Tibial nerve (tissue), 4 donors: ENCODE data around the gene ACTN1. TPM values are rescaled to one million over a fixed set of nuclear protein-coding genes. Genes with fewer than 3 reads are reported as not detected.
A peak's percentile ranks its signal among the peaks of the same experiment; 100 is the strongest.

ENCODE experiments used
- DNase-seq, 2 donors: peaks; one replicate each; pipeline ENCODE4 v3.0.0-alpha.2; 2019; ENCODE audit warnings: low spot score in 2 of 2
- H3K27ac ChIP-seq, 4 donors: fragments of 200-600 bp; sonication (generic) in 3 of 4; one replicate each; pipeline ENCODE4 v1.5.1; 2017 to 2019; ENCODE audit warnings: mild to moderate bottlenecking in 1 of 4
- H3K27me3 ChIP-seq, 2 donors: fragments of 200-600 bp; sonication (generic) in 1 of 2; one replicate each; pipeline versions ENCODE4 v1.5.1 to v1.6.0; 2017 to 2019
- H3K36me3 ChIP-seq, 3 donors: fragments of 200-600 bp; sonication (generic); one replicate each; pipeline ENCODE4 v1.5.1; 2018 to 2019
- H3K4me1 ChIP-seq, 4 donors: fragments of 200-600 bp; sonication (generic) in 3 of 4; one replicate each; pipeline ENCODE4 v1.5.1; 2017 to 2019
- H3K4me3 ChIP-seq, 4 donors: fragments of 200-600 bp; sonication (generic) in 3 of 4; one replicate each; pipeline ENCODE4 v1.5.1; 2017 to 2019; ENCODE audit warnings: mild to moderate bottlenecking in 1 of 4, moderate library complexity in 1 of 4
- H3K9me3 ChIP-seq, 4 donors: fragments of 200-600 bp; sonication (generic) in 3 of 4; one replicate each; pipeline ENCODE4 v1.5.1; 2017 to 2019
- CTCF ChIP-seq, 5 experiments: fragments of 200-600 bp in 3 of 5; fragments of 450-650 bp in 2 of 5; sonication (generic) in 3 of 5; IDR thresholded peaks; one replicate each; pipeline ENCODE4 v1.5.1; 2016 to 2019; ENCODE audit warnings: antibody characterized with exemption in 5 of 5, mild to moderate bottlenecking in 3 of 5, moderate library complexity in 2 of 5
- EP300 ChIP-seq, 2 donors: sonication (generic); formaldehyde crosslinking; IDR thresholded peaks; one replicate each; pipeline ENCODE4 v1.6.1; 2017; ENCODE audit warnings: antibody characterized with exemption in 2 of 2, mild to moderate bottlenecking in 1 of 2
- POLR2A ChIP-seq, 2 donors: fragments of 450-650 bp; IDR thresholded peaks; one replicate each; pipeline ENCODE4 v1.6.1; 2017; ENCODE audit warnings: antibody characterized with exemption in 2 of 2, mild to moderate bottlenecking in 2 of 2, moderate library complexity in 2 of 2
- WGBS, 2 donors: methylation state at CpG; one replicate each; pipeline ENCODE4 v1.1.5; 2018; 5-methylcytosine and 5-hydroxymethylcytosine counted together
- total RNA-seq, 4 donors: library from RNA; depleted of rRNA; stranded (reverse); fragments of >200 nt; gene quantifications; one replicate each; pipeline ENCODE4 v1.1.0, GENCODE V29; 2016

ACTN1 gene
- total RNA-seq, 4 donors from 2014 or later = 130 to 273 (median 152) TPM

- DNase-seq = no peak
- H3K36me3 ChIP-seq = no peaks in the 10 kb centered on the region
- 61 to 82% methylated on average over 12 to 13 of the region's 14 CpGs for WGBS, 2 donors
- H3K27me3 ChIP-seq = no peaks in the 10 kb centered on the region
- peaks cover 0 to 95% (median 67%) of the 10 kb centered on the region in 4 donors for H3K4me1 ChIP-seq
- no peaks in the 10 kb centered on the region for H3K9me3 ChIP-seq
- no peak overlapping the region for H3K4me3 ChIP-seq
- H3K27ac ChIP-seq = peak overlapping the region in 3 of 4 donors; percentile 21 to 89 (median 85)
- TF ChIP-seq EP300 (IDR thresholded peaks at IDR 0.05) (no peak), CTCF (IDR thresholded peaks at IDR 0.05) (no peak), POLR2A (IDR thresholded peaks at IDR 0.05) (no peak)
Observed at GRCh38 chr14:68951800-68952530, 27.1 kb downstream of the ACTN1 start.

DNA sequence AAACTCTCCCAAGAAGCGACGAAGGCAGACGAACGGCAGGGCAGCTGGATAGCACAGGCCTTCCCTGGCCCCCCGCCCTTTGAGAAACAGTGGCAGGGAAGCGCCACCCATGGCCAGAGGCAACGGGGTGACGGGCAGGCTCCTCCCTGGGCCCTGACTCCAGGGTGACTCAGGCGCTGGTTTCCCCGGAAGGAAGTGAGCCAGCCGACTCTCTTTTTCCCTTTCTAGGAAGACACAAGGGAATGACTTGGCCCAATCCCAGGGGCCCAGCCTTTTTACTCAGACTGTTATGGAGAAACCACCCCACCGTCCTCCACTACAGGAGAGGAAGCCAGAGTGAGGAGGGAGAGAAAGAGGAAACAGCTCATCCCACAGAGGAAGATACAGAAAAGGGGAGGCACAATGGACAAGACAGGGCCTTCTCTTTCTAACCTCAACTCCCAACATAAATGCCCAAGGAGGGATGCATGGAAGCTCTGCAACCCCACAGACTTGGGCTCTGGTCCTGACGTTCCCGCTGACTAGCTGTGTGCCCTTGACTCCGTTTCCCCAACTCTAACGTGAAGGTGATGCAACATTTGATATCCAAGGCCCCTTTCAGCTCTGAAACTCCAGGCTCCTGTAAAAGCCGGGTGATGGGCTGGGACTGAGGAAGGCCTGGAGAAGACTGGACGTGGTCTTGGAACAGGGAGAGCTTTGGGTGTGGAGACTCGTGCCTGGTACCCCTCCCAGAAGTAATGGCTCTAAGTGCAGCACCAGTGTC lies 27.9 kb downstream of the ACTN1 start:
- no peaks in the 10 kb centered on the region for H3K27me3 ChIP-seq
- peak in 1 of 2 donors; percentile 69 for TF ChIP-seq EP300 (IDR thresholded peaks at IDR 0.05)
- TF ChIP-seq POLR2A (IDR thresholded peaks at IDR 0.05) = no peak
- H3K4me3 ChIP-seq = no peak overlapping the region
- no peaks in the 10 kb centered on the region for H3K9me3 ChIP-seq
- no peaks in the 10 kb centered on the region for H3K36me3 ChIP-seq
- H3K4me1 ChIP-seq = peaks cover 0 to 91% (median 64%) of the 10 kb centered on the region in 4 donors
- peak overlapping the region; percentile 21 to 89 (median 63) for H3K27ac ChIP-seq
- 36 to 51% methylated on average over 13 to 19 of the region's 19 CpGs for WGBS, 2 donors
- DNase-seq = peak; percentile 81 to 87

DNA sequence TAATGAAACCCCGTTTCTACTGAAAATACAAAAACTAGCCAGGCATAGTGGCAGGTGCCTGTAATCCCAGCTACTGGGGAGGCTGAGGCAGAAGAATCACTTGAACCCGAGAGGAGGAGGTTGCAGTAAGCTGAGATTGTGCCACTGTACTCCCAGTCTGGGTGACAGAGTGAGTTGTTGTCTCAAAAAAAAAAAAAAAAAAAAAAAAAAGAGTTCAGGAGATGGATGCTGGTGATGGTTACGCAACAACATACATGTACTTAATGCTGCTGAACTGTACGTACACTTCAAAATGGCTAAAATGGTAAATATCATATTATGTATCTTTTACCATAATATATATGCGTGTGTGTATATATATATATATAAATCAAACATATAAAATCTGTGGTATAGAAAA lies 29.0 kb downstream of the ACTN1 start:
- Histone ChIP-seq H3K27me3 (no peaks in the 10 kb centered on the region), H3K9me3 (no peaks in the 10 kb centered on the region), H3K36me3 (no peaks in the 10 kb centered on the region), H3K4me3 (no peak overlapping the region), H3K4me1 (peaks cover 0 to 89% (median 56%) of the 10 kb centered on the region in 4 donors), H3K27ac (peak overlapping the region in 2 of 4 donors; percentile 77 to 81)
- WGBS, 2 donors = 75 to 82% methylated on average over 5 of the region's 5 CpGs
- DNase-seq = no peak
- TF ChIP-seq CTCF (IDR thresholded peaks at IDR 0.05) = no peak
- no peak for TF ChIP-seq POLR2A (IDR thresholded peaks at IDR 0.05)
- no peak for TF ChIP-seq EP300 (IDR thresholded peaks at IDR 0.05)

- Histone ChIP-seq H3K9me3 (no peaks in the 10 kb centered on the region), H3K27me3 (no peaks in the 10 kb centered on the region), H3K36me3 (no peaks in the 10 kb centered on the region), H3K4me1 (peaks cover 0 to 88% (median 53%) of the 10 kb centered on the region in 4 donors), H3K4me3 (no peak overlapping the region), H3K27ac (peak overlapping the region in 3 of 4 donors; percentile 66 to 81 (median 77))
- 48 to 53% methylated on average over 2 of the region's 2 CpGs for WGBS, 2 donors
- DNase-seq = no peak
- TF ChIP-seq POLR2A (IDR thresholded peaks at IDR 0.05) = no peak
- no peak for TF ChIP-seq CTCF (IDR thresholded peaks at IDR 0.05)
- TF ChIP-seq EP300 (IDR thresholded peaks at IDR 0.05) = no peak
Observed at GRCh38 chr14:68949601-68949965, 29.5 kb downstream of the ACTN1 start.

- no peaks in the 10 kb centered on the region for H3K36me3 ChIP-seq
- TF ChIP-seq POLR2A (IDR thresholded peaks at IDR 0.05) = no peak
- no peak for TF ChIP-seq CTCF (IDR thresholded peaks at IDR 0.05)
- no peak for TF ChIP-seq EP300 (IDR thresholded peaks at IDR 0.05)
- H3K4me3 ChIP-seq = no peak overlapping the region
- WGBS, 2 donors = 42 to 44% methylated on average over 12 of the region's 12 CpGs
- peak overlapping the region; percentile 12 to 81 (median 72) for H3K27ac ChIP-seq
- peaks cover 0 to 88% (median 53%) of the 10 kb centered on the region in 4 donors for H3K4me1 ChIP-seq
- no peaks in the 10 kb centered on the region for H3K27me3 ChIP-seq
- H3K9me3 ChIP-seq = no peaks in the 10 kb centered on the region
- no peak for DNase-seq
Observed at GRCh38 chr14:68948686-68949600, 30.2 kb downstream of the ACTN1 start.
